Testis (tissue), 3 donors: ENCODE measurements around the gene MMAB. TPM values are rescaled to one million over a fixed set of nuclear protein-coding genes. Genes with fewer than 3 reads are reported as not detected.
A peak's percentile ranks its signal among the peaks of the same experiment; 100 is the strongest.

Source experiments
- DNase-seq: peaks from one replicate; pipeline ENCODE4 v3.0.0-alpha.2; 2019
- H3K27ac ChIP-seq, 2 donors: fragments of 200-600 bp; sonication (generic); one replicate each; pipeline ENCODE4 v1.5.1; 2019
- H3K27me3 ChIP-seq: fragments of 200-600 bp; sonication (generic); one replicate; pipeline ENCODE4 v1.5.1; 2019
- H3K36me3 ChIP-seq: fragments of 200-600 bp; sonication (generic); one replicate; pipeline ENCODE4 v1.5.1; 2017; ENCODE audit warnings: low read depth; ENCODE audit errors: missing control alignments
- H3K4me1 ChIP-seq: fragments of 200-600 bp; sonication (generic); one replicate; pipeline ENCODE4 v1.5.1; 2019
- H3K4me3 ChIP-seq, 2 donors: fragments of 200-600 bp; sonication (generic); one replicate each; pipeline ENCODE4 v1.5.1; 2017 to 2019
- H3K9me3 ChIP-seq: fragments of 200-600 bp; sonication (generic); one replicate; pipeline ENCODE4 v1.5.1; 2017
- CTCF ChIP-seq, 3 experiments: fragments of 450-650 bp in 2 of 3; fragments of 200-600 bp in 1 of 3; sonication (generic) in 1 of 3; IDR thresholded peaks; one replicate each; pipeline ENCODE4 v1.5.1; 2016 to 2019; ENCODE audit warnings: antibody characterized with exemption in 3 of 3, mild to moderate bottlenecking in 2 of 3, moderate library complexity in 1 of 3
- POLR2A ChIP-seq: fragments of 450-650 bp; IDR thresholded peaks from one replicate; pipeline ENCODE4 v1.6.1; 2017; ENCODE audit warnings: antibody characterized with exemption, mild to moderate bottlenecking, moderate library complexity
- WGBS, 2 donors: methylation state at CpG; one replicate each; pipeline ENCODE4 v1.1.5; 2018; 5-methylcytosine and 5-hydroxymethylcytosine counted together
- intact Hi-C: fragments of 100-400 bp; cut with DNase I; formaldehyde crosslinking; loops from one replicate; pipeline ENCODE4 v1.15.1; 2023; ENCODE audit warnings: low total_unique reads
- polyA plus RNA-seq: library from polyadenylated mRNA; stranded (reverse); fragments of 350-450 nt; fragmentation: Illumina TruSeq; extraction: RNeasy Lipid Tissue Mini Kit (QIAGEN cat#74804); gene quantifications from one replicate; pipeline ENCODE4 v1.2.3, GENCODE V29; 2014; ENCODE audit warnings: low read depth, low replicate concordance; ENCODE audit not compliant: insufficient read depth
- total RNA-seq, 2 donors: library from RNA; depleted of rRNA; stranded (reverse); fragments of >200 nt; gene quantifications; one replicate each; pipeline ENCODE4 v1.2.3, GENCODE V29; 2016

The MMAB gene
- total and polyA plus RNA-seq, 3 donors from 2014 or later = 23.6 to 45.2 (median 26.4) TPM

GRCh38 chr12:109579639-109580038, 6.3 kb upstream of the MMAB start:
- DNase-seq = no peak
- no peak for TF ChIP-seq CTCF (IDR thresholded peaks at IDR 0.05)
- no peak for TF ChIP-seq POLR2A
- peaks cover 2% of the 10 kb centered on the region for H3K4me1 ChIP-seq
- intact Hi-C loops = no loop called here
- no peaks in the 10 kb centered on the region for H3K9me3 ChIP-seq
- no peaks in the 10 kb centered on the region for H3K27me3 ChIP-seq
- no peaks in the 10 kb centered on the region for H3K36me3 ChIP-seq
- WGBS, 2 donors = 88 to 92% methylated on average over 7 of the region's 7 CpGs
- H3K27ac ChIP-seq = no peak overlapping the region
- no peak overlapping the region for H3K4me3 ChIP-seq

GRCh38 chr12:109578330-109578927, 5.1 kb upstream of the MMAB start:
- intact Hi-C loops = no loop called here
- 81 to 83% methylated on average over 8 of the region's 8 CpGs for WGBS, 2 donors
- no peaks in the 10 kb centered on the region for H3K36me3 ChIP-seq
- no peaks in the 10 kb centered on the region for H3K27me3 ChIP-seq
- H3K4me1 ChIP-seq = peaks cover 5% of the 10 kb centered on the region
- TF ChIP-seq CTCF (IDR thresholded peaks at IDR 0.05) (no peak), POLR2A (no peak)
- H3K4me3 ChIP-seq = no peak overlapping the region
- H3K27ac ChIP-seq = no peak overlapping the region
- H3K9me3 ChIP-seq = no peaks in the 10 kb centered on the region
- no peak for DNase-seq

GRCh38 chr12:109577311-109577710, 4.0 kb upstream of the MMAB start:
- DNase-seq = no peak
- no peaks in the 10 kb centered on the region for H3K36me3 ChIP-seq
- H3K27ac ChIP-seq = no peak overlapping the region
- no peaks in the 10 kb centered on the region for H3K27me3 ChIP-seq
- no peak overlapping the region for H3K4me3 ChIP-seq
- no peaks in the 10 kb centered on the region for H3K9me3 ChIP-seq
- intact Hi-C loops = no loop called here
- 100% methylated on average over 1 of the region's 1 CpG for WGBS, 2 donors
- H3K4me1 ChIP-seq = peaks cover 10% of the 10 kb centered on the region
- TF ChIP-seq CTCF (IDR thresholded peaks at IDR 0.05) (no peak), POLR2A (no peak)

GRCh38 chr12:109575683-109576082, 2.4 kb upstream of the MMAB start:
- Histone ChIP-seq H3K9me3 (no peaks in the 10 kb centered on the region), H3K4me1 (peaks cover 14% of the 10 kb centered on the region), H3K36me3 (no peaks in the 10 kb centered on the region), H3K27ac (no peak overlapping the region), H3K27me3 (no peaks in the 10 kb centered on the region), H3K4me3 (no peak overlapping the region)
- DNase-seq = no peak
- 76 to 96% methylated on average over 3 of the region's 3 CpGs for WGBS, 2 donors
- TF ChIP-seq CTCF (IDR thresholded peaks at IDR 0.05) (no peak), POLR2A (no peak)
- intact Hi-C loops = no loop called here

GRCh38 chr12:109573914-109574244, 575 bp upstream of the MMAB start:
- Histone ChIP-seq H3K9me3 (no peaks in the 10 kb centered on the region), H3K36me3 (no peaks in the 10 kb centered on the region), H3K27ac (peak overlapping the region; percentile 39 to 71), H3K27me3 (no peaks in the 10 kb centered on the region), H3K4me1 (peaks cover 14% of the 10 kb centered on the region), H3K4me3 (peak overlapping the region; percentile 75 to 78)
- no peak for DNase-seq
- intact Hi-C loops = no loop called here
- 1 to 2% methylated on average over 6 to 13 of the region's 13 CpGs for WGBS, 2 donors
- TF ChIP-seq POLR2A (no peak), CTCF (IDR thresholded peaks at IDR 0.05) (no peak)
